ENCODE results near the gene PTPRH.

Gene PTPRH

GRCh38 chr19:55196803-55197202 lies 12.5 kb downstream of the PTPRH start:
- TF ChIP-seq FOXM1 (IDR thresholded peaks at IDR 0.05; ENCODE audit: borderline replicate concordance, low read depth) (no peak), TAF1 (IDR thresholded peaks at IDR 0.05; ENCODE audit: low read depth) (no peak), EP300 (IDR thresholded peaks at IDR 0.05; ENCODE audit: borderline replicate concordance) (no peak), NFIC (IDR thresholded peaks at IDR 0.05) (no peak), CREB1 (IDR thresholded peaks at IDR 0.05; ENCODE audit: low read depth) (no peak), YY1 (IDR thresholded peaks at IDR 0.05; ENCODE audit: low read depth) (no peak), REST (IDR thresholded peaks at IDR 0.05; ENCODE audit: low read depth) (no peak), ZBTB7A (IDR thresholded peaks at IDR 0.05; ENCODE audit: low read depth) (no peak), MAX (IDR thresholded peaks at IDR 0.05) (no peak), CEBPB (IDR thresholded peaks at IDR 0.05) (no peak), TEAD4 (IDR thresholded peaks at IDR 0.05) (no peak), TCF12 (IDR thresholded peaks at IDR 0.05; ENCODE audit: low read depth) (no peak), USF1 (IDR thresholded peaks at IDR 0.05) (no peak), EGR1 (IDR thresholded peaks at IDR 0.05) (no peak), RAD21 (IDR thresholded peaks at IDR 0.05; ENCODE audit: low read depth) (no peak)

- TF ChIP-seq CEBPB (IDR thresholded peaks at IDR 0.05) = no peak
- no peak for TF ChIP-seq FOXM1 (IDR thresholded peaks at IDR 0.05; ENCODE audit: borderline replicate concordance, low read depth)
- TF ChIP-seq TAF1 (IDR thresholded peaks at IDR 0.05; ENCODE audit: low read depth) = no peak
- TF ChIP-seq YY1 (IDR thresholded peaks at IDR 0.05; ENCODE audit: low read depth) = no peak
- no peak for TF ChIP-seq CREB1 (IDR thresholded peaks at IDR 0.05; ENCODE audit: low read depth)
- TF ChIP-seq EGR1 (IDR thresholded peaks at IDR 0.05) = no peak
- TF ChIP-seq TEAD4 (IDR thresholded peaks at IDR 0.05) = no peak
- no peak for TF ChIP-seq EP300 (IDR thresholded peaks at IDR 0.05; ENCODE audit: borderline replicate concordance)
- no peak for TF ChIP-seq MAX (IDR thresholded peaks at IDR 0.05)
- no peak for TF ChIP-seq TCF12 (IDR thresholded peaks at IDR 0.05; ENCODE audit: low read depth)
- no peak for TF ChIP-seq RAD21 (IDR thresholded peaks at IDR 0.05; ENCODE audit: low read depth)
- no peak for TF ChIP-seq ZBTB7A (IDR thresholded peaks at IDR 0.05; ENCODE audit: low read depth)
- TF ChIP-seq NFIC (IDR thresholded peaks at IDR 0.05) = no peak
- no peak for TF ChIP-seq REST (IDR thresholded peaks at IDR 0.05; ENCODE audit: low read depth)
Measured at GRCh38 chr19:55193481-55193880, 15.8 kb downstream of the PTPRH start.

- no peak for TF ChIP-seq CEBPB (IDR thresholded peaks at IDR 0.05)
- TF ChIP-seq EP300 (IDR thresholded peaks at IDR 0.05; ENCODE audit: borderline replicate concordance) = no peak
- TF ChIP-seq TCF12 (IDR thresholded peaks at IDR 0.05; ENCODE audit: low read depth) = no peak
- TF ChIP-seq EGR1 (IDR thresholded peaks at IDR 0.05) = no peak
- TF ChIP-seq TEAD4 (IDR thresholded peaks at IDR 0.05) = no peak
- TF ChIP-seq CREB1 (IDR thresholded peaks at IDR 0.05; ENCODE audit: low read depth) = no peak
- no peak for TF ChIP-seq FOXM1 (IDR thresholded peaks at IDR 0.05; ENCODE audit: borderline replicate concordance, low read depth)
- no peak for TF ChIP-seq TAF1 (IDR thresholded peaks at IDR 0.05; ENCODE audit: low read depth)
- no peak for TF ChIP-seq REST (IDR thresholded peaks at IDR 0.05; ENCODE audit: low read depth)
- TF ChIP-seq RAD21 (IDR thresholded peaks at IDR 0.05; ENCODE audit: low read depth) = no peak
- TF ChIP-seq MAX (IDR thresholded peaks at IDR 0.05) = no peak
- TF ChIP-seq NFIC (IDR thresholded peaks at IDR 0.05) = no peak
- no peak for TF ChIP-seq YY1 (IDR thresholded peaks at IDR 0.05; ENCODE audit: low read depth)
- no peak for TF ChIP-seq USF1 (IDR thresholded peaks at IDR 0.05)
- TF ChIP-seq ZBTB7A (IDR thresholded peaks at IDR 0.05; ENCODE audit: low read depth) = no peak
Measured at GRCh38 chr19:55189403-55189835, 19.9 kb downstream of the PTPRH start.

- TF ChIP-seq EGR1 (IDR thresholded peaks at IDR 0.05) (no peak), ZBTB7A (IDR thresholded peaks at IDR 0.05; ENCODE audit: low read depth) (no peak), TAF1 (IDR thresholded peaks at IDR 0.05; ENCODE audit: low read depth) (no peak), YY1 (IDR thresholded peaks at IDR 0.05; ENCODE audit: low read depth) (no peak), FOXM1 (IDR thresholded peaks at IDR 0.05; ENCODE audit: borderline replicate concordance, low read depth) (no peak), TCF12 (IDR thresholded peaks at IDR 0.05; ENCODE audit: low read depth) (no peak), REST (IDR thresholded peaks at IDR 0.05; ENCODE audit: low read depth) (no peak), RAD21 (IDR thresholded peaks at IDR 0.05; ENCODE audit: low read depth) (no peak), EP300 (IDR thresholded peaks at IDR 0.05; ENCODE audit: borderline replicate concordance) (no peak), CREB1 (IDR thresholded peaks at IDR 0.05; ENCODE audit: low read depth) (no peak)
Measured at GRCh38 chr19:55188625-55189024, 20.7 kb downstream of the PTPRH start.
